Activated CD8-positive, alpha-beta T cell treated with anti-CD3 and anti-CD28 coated beads for 36 hours (primary cell): ENCODE measurements around the gene MTREX. TPM values are rescaled to one million over a fixed set of nuclear protein-coding genes. Genes with fewer than 3 reads are reported as not detected.

ENCODE experiments used
- ATAC-seq: fragments of 200-7000 bp; cut with Tn5 transposase; one replicate; pipeline ENCODE4 v1.10.0; 2021; ENCODE audit warnings: mild to moderate bottlenecking, moderate library complexity
- CTCF ChIA-PET: fragments of 350-600 bp; sonication (Branson Sonifier 250); formaldehyde crosslinking; loops from one replicate; lab custom pipeline; 2021; ENCODE audit warnings: antibody characterized with exemption; lab: Charles Lee
- POLR2A ChIA-PET: fragments of 350-600 bp; sonication (Branson Sonifier 250); formaldehyde crosslinking; loops from one replicate; lab custom pipeline; 2021; ENCODE audit warnings: antibody characterized with exemption; lab: Charles Lee
- DNase-seq: peaks from one replicate; pipeline ENCODE4 v3.0.0-alpha.2; 2020
- H3K27ac Mint-ChIP-seq: one replicate; pipeline ENCODE4 v1.8.0; 2021; ENCODE audit warnings: mild to moderate bottlenecking, mixed read lengths
- H3K27me3 Mint-ChIP-seq: one replicate; pipeline ENCODE4 v1.8.0; 2021; ENCODE audit warnings: mixed read lengths
- H3K36me3 Mint-ChIP-seq: one replicate; pipeline ENCODE4 v1.8.0; 2021; ENCODE audit warnings: low read depth, mixed read lengths
- H3K4me1 Mint-ChIP-seq: one replicate; pipeline ENCODE4 v1.8.0; 2021; ENCODE audit warnings: low read depth, mixed read lengths
- H3K4me3 Mint-ChIP-seq: one replicate; pipeline ENCODE4 v1.8.0; 2021; ENCODE audit warnings: mild to moderate bottlenecking, moderate library complexity, mixed read lengths
- H3K9me3 Mint-ChIP-seq: one replicate; pipeline ENCODE4 v1.8.0; 2021; ENCODE audit warnings: mixed read lengths
- CTCF ChIP-seq: fragments of 200-600 bp; IDR thresholded peaks from one replicate; pipeline ENCODE4 v1.8.0; 2022; ENCODE audit warnings: antibody characterized with exemption, mild to moderate bottlenecking
- intact Hi-C: fragments of 100-400 bp; cut with micrococcal nuclease; formaldehyde crosslinking; loops from one replicate; pipeline ENCODE4 v1.10.0; 2022
- total RNA-seq, 2 experiments: library from RNA; stranded (reverse); gene quantifications; one replicate each; pipeline ENCODE4 v1.2.3, GENCODE V29; 2021

Gene MTREX
- total RNA-seq, 2 experiments from 2014 or later: 88.9 to 93.4 TPM

GRCh38 chr5:55338092-55338613 lies 30.4 kb downstream of the MTREX start:
- CTCF ChIA-PET: no interaction called here
- TF ChIP-seq CTCF: no peak
- H3K4me1 Mint-ChIP-seq: peaks cover 23% of the 10 kb centered on the region
- no peaks in the 10 kb centered on the region for H3K27me3 Mint-ChIP-seq
- no peak for ATAC-seq
- H3K4me3 Mint-ChIP-seq: no peak overlapping the region
- peak overlapping the region; percentile 84 for H3K27ac Mint-ChIP-seq
- POLR2A ChIA-PET: interaction anchor here (0.6 kb wide), 1 partner anchor 20 kb away, joined by 4 read pairs; no protein-coding TSS in a partner anchor
- no peaks in the 10 kb centered on the region for H3K9me3 Mint-ChIP-seq
- intact Hi-C loops: no loop called here
- no peak for DNase-seq
- peaks cover 19% of the 10 kb centered on the region for H3K36me3 Mint-ChIP-seq

GRCh38 chr5:55338810-55339243 lies 31.0 kb downstream of the MTREX start:
- intact Hi-C loops: no loop called here
- Mint-ChIP-seq H3K9me3 (no peaks in the 10 kb centered on the region), H3K27ac (peak overlapping the region; percentile 84), H3K4me3 (no peak overlapping the region), H3K36me3 (peaks cover 17% of the 10 kb centered on the region), H3K27me3 (no peaks in the 10 kb centered on the region), H3K4me1 (peaks cover 23% of the 10 kb centered on the region)
- ChIA-PET CTCF (no interaction called here), POLR2A (interaction anchor here (0.6 to 0.7 kb wide), 2 partner anchors 20 to 142 kb away, joined by 3 to 4 read pairs; no protein-coding TSS in a partner anchor)
- ATAC-seq: peak; percentile 90
- peak; percentile 86 for DNase-seq
- TF ChIP-seq CTCF: no peak

GRCh38 chr5:55343107-55343506 lies 35.3 kb downstream of the MTREX start:
- DNase-seq (no peak), ATAC-seq (no peak)
- CTCF ChIA-PET: interaction anchor here (0.9 to 3.1 kb wide), 11 partner anchors 9 to 365 kb away, joined by 3 to 17 read pairs (median 3); no protein-coding TSS in a partner anchor
- Mint-ChIP-seq H3K4me3 (no peak overlapping the region), H3K4me1 (peaks cover 18% of the 10 kb centered on the region), H3K36me3 (peaks cover 38% of the 10 kb centered on the region), H3K27ac (no peak overlapping the region), H3K9me3 (no peaks in the 10 kb centered on the region), H3K27me3 (no peaks in the 10 kb centered on the region)
- intact Hi-C loops: loop anchor here (10.0 kb wide), 1 partner anchor 352 kb away; no protein-coding TSS in a partner anchor
- POLR2A ChIA-PET: interaction anchor here (0.9 to 1.1 kb wide), 2 partner anchors 33 to 35 kb away, joined by 3 read pairs; partner anchors contain the start of genes DHX29 and MTREX
- no peak for TF ChIP-seq CTCF

DNA sequence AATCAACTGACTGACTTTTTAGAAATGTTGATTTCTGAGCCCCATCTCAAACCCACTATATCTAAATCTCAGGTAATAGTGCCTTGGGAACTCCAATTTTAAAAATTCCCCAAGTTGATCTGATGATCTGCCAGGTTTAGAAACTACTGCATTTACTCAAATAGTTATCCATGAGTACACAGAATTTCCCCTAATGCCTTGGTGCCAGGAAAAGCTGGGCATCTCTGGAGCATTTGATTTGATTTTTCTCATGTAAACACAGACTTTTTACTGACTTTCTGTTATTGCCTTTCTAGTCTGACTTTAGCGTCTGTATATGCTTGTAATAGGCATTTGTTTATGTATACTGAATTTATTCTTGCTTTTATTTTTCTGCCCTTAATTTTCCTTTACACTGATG lies 35.8 kb downstream of the MTREX start:
- ChIA-PET CTCF (interaction anchor here (0.7 to 3.1 kb wide), 12 partner anchors 9 to 364 kb away, joined by 3 to 17 read pairs (median 3); no protein-coding TSS in a partner anchor), POLR2A (interaction anchor here (0.9 kb wide), 1 partner anchor 34 kb away, joined by 3 read pairs; no protein-coding TSS in a partner anchor)
- no peak for TF ChIP-seq CTCF
- Mint-ChIP-seq H3K9me3 (no peaks in the 10 kb centered on the region), H3K27ac (peak overlapping the region; percentile 10), H3K27me3 (no peaks in the 10 kb centered on the region), H3K36me3 (peaks cover 40% of the 10 kb centered on the region), H3K4me3 (no peak overlapping the region), H3K4me1 (peaks cover 13% of the 10 kb centered on the region)
- intact Hi-C loops: loop anchor here (10.0 kb wide), 1 partner anchor 351 kb away; no protein-coding TSS in a partner anchor
- DNase-seq (no peak), ATAC-seq (no peak)
